ENCODE measurements around the gene SMIM13.

DNA sequence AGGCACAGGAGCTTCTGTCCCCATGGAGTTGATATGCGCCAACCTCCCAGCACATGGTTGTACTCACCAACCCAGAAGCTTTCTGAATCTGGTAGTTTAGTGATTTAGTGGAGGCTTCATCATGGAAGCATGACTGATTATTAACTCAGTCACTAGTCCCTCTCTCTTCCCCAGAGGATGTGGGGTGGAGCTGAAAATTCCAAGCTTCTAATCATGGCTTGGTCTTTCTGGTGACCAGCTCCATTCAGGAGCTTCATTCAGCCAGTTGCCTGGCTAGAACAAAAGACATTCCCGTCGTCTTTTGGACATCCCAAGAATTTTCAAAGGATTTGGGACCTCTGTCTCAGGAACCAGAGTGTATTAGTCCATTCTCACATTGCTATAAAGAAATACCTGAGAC, 13.3 kb upstream of the SMIM13 start:
- TF ChIP-seq CTCF (IDR thresholded peaks at IDR 0.05) = no peak
- TF ChIP-seq POLR2A (IDR thresholded peaks at IDR 0.05) = no peak

Measured in Peyer's patch (tissue), 4 donors.